ENCODE data around the gene AHCYL1. TPM values are rescaled to one million over a fixed set of nuclear protein-coding genes. Genes with fewer than 3 reads are reported as not detected.
A peak's percentile ranks its signal among the peaks of the same experiment; 100 is the strongest.

The AHCYL1 gene
- total RNA-seq, 1 donor from 2014 or later, result 60.5 TPM

- TF ChIP-seq EZH2 (IDR thresholded peaks at IDR 0.05; ENCODE audit: insufficient read depth, low read length) (no peak), CTCF (IDR thresholded peaks at IDR 0.05; ENCODE audit: insufficient read depth, low read depth, low read length) (no peak)
- Mint-ChIP-seq H3K4me3 (ENCODE audit: unreplicated experiment) (no peak overlapping the region), H3K36me3 (ENCODE audit: low read depth, unreplicated experiment) (no peaks in the 10 kb centered on the region), H3K4me1 (ENCODE audit: low read depth, unreplicated experiment) (peaks cover 22% of the 10 kb centered on the region), H3K27me3 (ENCODE audit: low read depth, unreplicated experiment) (peaks cover 10% of the 10 kb centered on the region), H3K27ac (ENCODE audit: unreplicated experiment) (peak overlapping the region; percentile 27), H3K9me3 (ENCODE audit: unreplicated experiment) (peaks cover 5% of the 10 kb centered on the region)
- no peak overlapping the region for H3K9ac ChIP-seq (ENCODE audit: low read length)
- H3K27me3 ChIP-seq (ENCODE audit: insufficient read depth, low read length), result no peaks in the 10 kb centered on the region
- H3K4me1 ChIP-seq (ENCODE audit: insufficient read depth, low read length), result peaks cover 22% of the 10 kb centered on the region
- H3K9me3 ChIP-seq (ENCODE audit: insufficient read depth, low read depth, low read length), result no peaks in the 10 kb centered on the region
- no peak overlapping the region for H2AFZ ChIP-seq (ENCODE audit: low read depth, low read length)
- H3K4me3 ChIP-seq (ENCODE audit: insufficient read depth, low read depth, low read length), result no peak overlapping the region
- H4K20me1 ChIP-seq (ENCODE audit: insufficient read depth, low read length), result no peaks in the 10 kb centered on the region
- DNase-seq (ENCODE audit: low read depth) (no peak), FAIRE-seq (no peak)
- H3K4me2 ChIP-seq (ENCODE audit: low read length), result no peak overlapping the region
- H3K79me2 ChIP-seq (ENCODE audit: insufficient read depth, low read length), result no peaks in the 10 kb centered on the region
- H3K36me3 ChIP-seq (ENCODE audit: insufficient read depth, low read length), result no peaks in the 10 kb centered on the region
- no peak overlapping the region for H3K27ac ChIP-seq (ENCODE audit: low read depth, low read length)
These were observed 6.7 kb upstream of the AHCYL1 start for GRCh38 chr1:109977657-109978378.

- peaks cover 22% of the 10 kb centered on the region for H3K4me1 Mint-ChIP-seq (ENCODE audit: low read depth, unreplicated experiment)
- H3K27me3 Mint-ChIP-seq (ENCODE audit: low read depth, unreplicated experiment), result peaks cover 16% of the 10 kb centered on the region
- H3K36me3 Mint-ChIP-seq (ENCODE audit: low read depth, unreplicated experiment), result no peaks in the 10 kb centered on the region
- H3K4me2 ChIP-seq (ENCODE audit: low read length), result no peak overlapping the region
- no peaks in the 10 kb centered on the region for H3K79me2 ChIP-seq (ENCODE audit: insufficient read depth, low read length)
- H3K9me3 ChIP-seq (ENCODE audit: insufficient read depth, low read depth, low read length), result no peaks in the 10 kb centered on the region
- no peak overlapping the region for H3K4me3 ChIP-seq (ENCODE audit: insufficient read depth, low read depth, low read length)
- H3K36me3 ChIP-seq (ENCODE audit: insufficient read depth, low read length), result no peaks in the 10 kb centered on the region
- no peak for TF ChIP-seq CTCF (IDR thresholded peaks at IDR 0.05; ENCODE audit: insufficient read depth, low read depth, low read length)
- TF ChIP-seq EZH2 (IDR thresholded peaks at IDR 0.05; ENCODE audit: insufficient read depth, low read length), result no peak
- no peak overlapping the region for H3K4me3 Mint-ChIP-seq (ENCODE audit: unreplicated experiment)
- H3K9me3 Mint-ChIP-seq (ENCODE audit: unreplicated experiment), result peaks cover 5% of the 10 kb centered on the region
- H3K27ac Mint-ChIP-seq (ENCODE audit: unreplicated experiment), result no peak overlapping the region
- H3K27me3 ChIP-seq (ENCODE audit: insufficient read depth, low read length), result no peaks in the 10 kb centered on the region
- no peak overlapping the region for H3K27ac ChIP-seq (ENCODE audit: low read depth, low read length)
- H3K4me1 ChIP-seq (ENCODE audit: insufficient read depth, low read length), result peaks cover 25% of the 10 kb centered on the region
- H2AFZ ChIP-seq (ENCODE audit: low read depth, low read length), result no peak overlapping the region
- no peak overlapping the region for H3K9ac ChIP-seq (ENCODE audit: low read length)
- DNase-seq (ENCODE audit: low read depth) (no peak), FAIRE-seq (no peak)
- H4K20me1 ChIP-seq (ENCODE audit: insufficient read depth, low read length), result no peaks in the 10 kb centered on the region
These were observed 5.6 kb upstream of the AHCYL1 start for GRCh38 chr1:109978761-109979488.

Measured in astrocyte (in vitro differentiated cells and primary cell).